K562 (cell line): Measurements from ENCODE around the gene SERBP1. TPM values are rescaled to one million over a fixed set of nuclear protein-coding genes. Genes with fewer than 3 reads are reported as not detected.

Experiments used
- CXXC5 ChIP-seq: fragments of 250-450 bp; sonication (Bioruptor Pico); IDR thresholded peaks from 2 replicates; pipeline ENCODE4 v1.8.0; 2022; ENCODE audit warnings: inconsistent platforms, mild to moderate bottlenecking, moderate library complexity
- DDX20 ChIP-seq: fragments of 450-650 bp; IDR thresholded peaks from 2 replicates; pipeline ENCODE4 v1.6.1; 2016; ENCODE audit warnings: missing genetic modification characterization, low read depth, mild to moderate bottlenecking, missing compliant biosample characterization, moderate library complexity
- DPF2 ChIP-seq: fragments of 450-650 bp; IDR thresholded peaks from 2 replicates; pipeline ENCODE4 v1.6.1; 2016
- FIP1L1 ChIP-seq: fragments of 200-400 bp; formaldehyde crosslinking; IDR thresholded peaks from 2 replicates; pipeline ENCODE4 v1.6.1; 2018; ENCODE audit warnings: mild to moderate bottlenecking, low read depth, low read length; ENCODE audit not compliant: poor library complexity, severe bottlenecking
- FOXK2 ChIP-seq, 2 experiments: fragments of 450-650 bp; IDR thresholded peaks in 1 of 2; conservative IDR thresholded peaks in 1 of 2; 2 replicates each; pipeline ENCODE4 v1.6.1; 2016; ENCODE audit warnings: low read depth in 2 of 2, mild to moderate bottlenecking in 1 of 2
- GATAD2A ChIP-seq: fragments of 450-650 bp; IDR thresholded peaks from 2 replicates; pipeline ENCODE4 v1.6.1; 2017
- HDAC1 ChIP-seq, 2 experiments: fragments of 450-650 bp; IDR thresholded peaks; 2 replicates each; pipeline ENCODE4 v1.6.1; 2016 to 2017; ENCODE audit warnings: inconsistent platforms in 1 of 2, mild to moderate bottlenecking in 1 of 2, moderate library complexity in 1 of 2
- MIER1 ChIP-seq: fragments of 450-650 bp; IDR thresholded peaks from 2 replicates; pipeline ENCODE4 v1.6.1; 2016; ENCODE audit warnings: antibody characterized with exemption, mild to moderate bottlenecking, low read depth
- MTA1 ChIP-seq: fragments of 450-650 bp; IDR thresholded peaks from 2 replicates; pipeline ENCODE4 v1.6.1; 2017; ENCODE audit warnings: borderline replicate concordance
- NBN ChIP-seq: fragments of 450-650 bp; IDR thresholded peaks from 2 replicates; pipeline ENCODE4 v1.6.1; 2016; ENCODE audit warnings: low read depth, mild to moderate bottlenecking
- SIN3A ChIP-seq, 2 experiments: fragments of 150-350 bp in 1 of 2; IDR thresholded peaks; 2 replicates each; pipeline ENCODE4 v1.6.1; 2011 to 2016; ENCODE audit warnings: borderline replicate concordance in 2 of 2, low read depth in 2 of 2, low read length in 2 of 2, mild to moderate bottlenecking in 2 of 2, moderate library complexity in 2 of 2; ENCODE audit not compliant: control insufficient read depth in 1 of 2
- TAF15 ChIP-seq: fragments of 200-400 bp; formaldehyde crosslinking; IDR thresholded peaks from 2 replicates; pipeline ENCODE4 v1.6.1; 2017; ENCODE audit warnings: mild to moderate bottlenecking, low read depth, low read length, moderate library complexity
- TBP ChIP-seq: optimal IDR thresholded peaks from 2 replicates; pipeline ENCODE3; 2011; ENCODE audit warnings: low read depth, low read length, improper control_type of control experiment
- TOE1 ChIP-seq, 2 experiments: fragments of 450-650 bp in 1 of 2; sonication (generic) in 1 of 2; formaldehyde crosslinking in 1 of 2; IDR thresholded peaks; 2 replicates each; pipeline versions ENCODE4 v1.7.1 to v1.8.0; 2016 to 2022; ENCODE audit warnings: borderline replicate concordance in 2 of 2, mild to moderate bottlenecking in 2 of 2, antibody characterized with exemption in 1 of 2, inconsistent platforms in 1 of 2, low read depth in 1 of 2, missing genetic modification reagents in 1 of 2, moderate library complexity in 1 of 2
- polyA plus RNA-seq, 8 experiments: library from polyadenylated mRNA; depleted of rRNA in 4 of 8; stranded (reverse) in 5 of 8; unstranded in 3 of 8; fragments of >200 nt; fragmentation: Nextera tagmentation in 2 of 8; fragmentation: Illumina TruSeq in 1 of 8; extraction: Ambion mirVana in 2 of 8; extraction: Trizol in 1 of 8; gene quantifications; 2 replicates each; pipeline versions ENCODE4 v1.2.1 to v1.2.3, GENCODE V29; 2011 to 2014; ENCODE audit warnings: inconsistent platforms in 1 of 8, missing spikeins in 1 of 8
- total RNA-seq, 7 experiments: library from RNA; depleted of rRNA in 6 of 7; stranded (reverse); fragments of >200 nt in 6 of 7; fragmentation: Illumina TruSeq in 2 of 7; extraction: Trizol in 2 of 7; gene quantifications; 2 replicates each; pipeline versions ENCODE4 v1.2.1 to v1.2.3, GENCODE V29; 2011 to 2021; ENCODE audit warnings: low replicate concordance in 1 of 7
- TF ChIP-seq, protein P1 (sequence below): fragments of 450-650 bp; formaldehyde crosslinking; IDR thresholded peaks from 2 replicates; pipeline ENCODE4 v1.4.0; 2022; ENCODE audit warnings: missing genetic modification characterization
- TF ChIP-seq, protein P2 (sequence below): sonication (generic); IDR thresholded peaks from 2 replicates; pipeline ENCODE4 v1.6.1; 2016
- TF ChIP-seq, protein P3 (sequence below), 2 experiments: fragments of 450-650 bp; IDR thresholded peaks; 2 replicates each; pipeline ENCODE4 v1.6.1; 2016
- TF ChIP-seq, protein P4 (sequence below), 2 experiments: fragments of 450-650 bp; conservative IDR thresholded peaks; 2 replicates each; pipeline ENCODE4 v1.6.1; 2017; ENCODE audit warnings: mild to moderate bottlenecking in 2 of 2, moderate library complexity in 2 of 2
- TF ChIP-seq, protein P5 (sequence below): fragments of 450-650 bp; IDR thresholded peaks from 2 replicates; pipeline ENCODE4 v1.6.1; 2016; ENCODE audit warnings: antibody characterized with exemption

SERBP1 gene
- total and polyA plus RNA-seq, 9 of the 15 experiments (the other 6 are each of a cell fraction or from before 2014, with no cell fraction given): 79.9 to 761 (median 464) TPM

DNA sequence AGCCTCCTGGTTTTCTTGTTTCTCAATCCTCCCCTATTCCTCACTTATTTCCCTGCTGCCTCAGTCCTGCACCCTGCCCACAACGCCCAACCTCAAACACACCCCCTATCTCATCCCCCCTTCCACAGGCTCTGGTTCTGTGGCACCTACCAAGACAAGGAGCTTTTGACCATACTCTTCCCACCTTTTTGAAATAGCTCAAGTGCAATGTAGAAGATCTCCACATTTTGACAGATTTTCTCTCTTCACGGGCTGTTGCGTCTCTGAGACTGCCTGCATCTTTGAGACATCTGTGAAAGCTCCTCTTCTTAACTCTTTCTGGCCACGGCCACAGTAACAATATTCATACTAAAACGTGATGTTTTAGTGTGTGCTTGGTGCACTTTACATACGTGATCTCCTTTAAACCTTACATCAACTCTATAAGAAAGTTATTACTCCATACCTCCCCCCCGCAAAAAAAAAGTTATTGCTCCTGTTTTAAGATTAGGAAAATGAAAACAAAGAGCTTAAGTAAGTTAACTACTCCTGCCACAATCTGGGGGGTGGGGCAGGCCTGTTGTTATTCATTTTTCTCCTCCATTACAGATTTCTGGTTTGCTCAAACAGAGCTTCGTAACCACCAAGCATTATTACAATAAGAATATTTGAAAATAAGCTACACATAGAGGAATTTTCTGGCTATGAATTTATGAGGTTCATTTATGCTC is 1.8 kb upstream of the SERBP1 start (continued):
- TF ChIP-seq, protein P1, sequence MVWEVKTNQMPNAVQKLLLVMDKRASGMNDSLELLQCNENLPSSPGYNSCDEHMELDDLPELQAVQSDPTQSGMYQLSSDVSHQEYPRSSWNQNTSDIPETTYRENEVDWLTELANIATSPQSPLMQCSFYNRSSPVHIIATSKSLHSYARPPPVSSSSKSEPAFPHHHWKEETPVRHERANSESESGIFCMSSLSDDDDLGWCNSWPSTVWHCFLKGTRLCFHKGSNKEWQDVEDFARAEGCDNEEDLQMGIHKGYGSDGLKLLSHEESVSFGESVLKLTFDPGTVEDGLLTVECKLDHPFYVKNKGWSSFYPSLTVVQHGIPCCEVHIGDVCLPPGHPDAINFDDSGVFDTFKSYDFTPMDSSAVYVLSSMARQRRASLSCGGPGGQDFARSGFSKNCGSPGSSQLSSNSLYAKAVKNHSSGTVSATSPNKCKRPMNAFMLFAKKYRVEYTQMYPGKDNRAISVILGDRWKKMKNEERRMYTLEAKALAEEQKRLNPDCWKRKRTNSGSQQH (CRISPR knock-in tag): 0 out of 2 replicates have a peak, but pooled peaks have one; percentile 23
- TF ChIP-seq MTA1: peak; percentile 38; the same call in 1 of the 2 replicates
- TF ChIP-seq HDAC1 (IDR thresholded peaks at IDR 0.05): peak in 1 of 2 experiments; percentile 75; a peak in 2 of 4 replicates
- TF ChIP-seq NBN: peak; percentile 70; the same call in 1 of the 2 replicates
- no peak for TF ChIP-seq TAF15
- TF ChIP-seq, protein P2, sequence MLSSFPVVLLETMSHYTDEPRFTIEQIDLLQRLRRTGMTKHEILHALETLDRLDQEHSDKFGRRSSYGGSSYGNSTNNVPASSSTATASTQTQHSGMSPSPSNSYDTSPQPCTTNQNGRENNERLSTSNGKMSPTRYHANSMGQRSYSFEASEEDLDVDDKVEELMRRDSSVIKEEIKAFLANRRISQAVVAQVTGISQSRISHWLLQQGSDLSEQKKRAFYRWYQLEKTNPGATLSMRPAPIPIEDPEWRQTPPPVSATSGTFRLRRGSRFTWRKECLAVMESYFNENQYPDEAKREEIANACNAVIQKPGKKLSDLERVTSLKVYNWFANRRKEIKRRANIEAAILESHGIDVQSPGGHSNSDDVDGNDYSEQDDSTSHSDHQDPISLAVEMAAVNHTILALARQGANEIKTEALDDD: no peak
- TF ChIP-seq, protein P3, sequence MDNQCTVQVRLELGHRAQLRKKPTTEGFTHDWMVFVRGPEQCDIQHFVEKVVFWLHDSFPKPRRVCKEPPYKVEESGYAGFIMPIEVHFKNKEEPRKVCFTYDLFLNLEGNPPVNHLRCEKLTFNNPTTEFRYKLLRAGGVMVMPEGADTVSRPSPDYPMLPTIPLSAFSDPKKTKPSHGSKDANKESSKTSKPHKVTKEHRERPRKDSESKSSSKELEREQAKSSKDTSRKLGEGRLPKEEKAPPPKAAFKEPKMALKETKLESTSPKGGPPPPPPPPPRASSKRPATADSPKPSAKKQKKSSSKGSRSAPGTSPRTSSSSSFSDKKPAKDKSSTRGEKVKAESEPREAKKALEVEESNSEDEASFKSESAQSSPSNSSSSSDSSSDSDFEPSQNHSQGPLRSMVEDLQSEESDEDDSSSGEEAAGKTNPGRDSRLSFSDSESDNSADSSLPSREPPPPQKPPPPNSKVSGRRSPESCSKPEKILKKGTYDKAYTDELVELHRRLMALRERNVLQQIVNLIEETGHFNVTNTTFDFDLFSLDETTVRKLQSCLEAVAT (IDR thresholded peaks at IDR 0.05): peak; percentile 22 to 74; a peak in 2 of 4 replicates
- no peak for TF ChIP-seq DDX20 (tag)
- peak; percentile 45 for TF ChIP-seq DPF2
- TF ChIP-seq MIER1: no peak
- TF ChIP-seq, protein P4, sequence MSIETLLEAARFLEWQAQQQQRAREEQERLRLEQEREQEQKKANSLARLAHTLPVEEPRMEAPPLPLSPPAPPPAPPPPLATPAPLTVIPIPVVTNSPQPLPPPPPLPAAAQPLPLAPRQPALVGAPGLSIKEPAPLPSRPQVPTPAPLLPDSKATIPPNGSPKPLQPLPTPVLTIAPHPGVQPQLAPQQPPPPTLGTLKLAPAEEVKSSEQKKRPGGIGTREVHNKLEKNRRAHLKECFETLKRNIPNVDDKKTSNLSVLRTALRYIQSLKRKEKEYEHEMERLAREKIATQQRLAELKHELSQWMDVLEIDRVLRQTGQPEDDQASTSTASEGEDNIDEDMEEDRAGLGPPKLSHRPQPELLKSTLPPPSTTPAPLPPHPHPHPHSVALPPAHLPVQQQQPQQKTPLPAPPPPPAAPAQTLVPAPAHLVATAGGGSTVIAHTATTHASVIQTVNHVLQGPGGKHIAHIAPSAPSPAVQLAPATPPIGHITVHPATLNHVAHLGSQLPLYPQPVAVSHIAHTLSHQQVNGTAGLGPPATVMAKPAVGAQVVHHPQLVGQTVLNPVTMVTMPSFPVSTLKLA (conservative IDR thresholded peaks at IDR 0.05): peak in 1 of 2 experiments; percentile 26; a peak in 1 of 4 replicates
- TF ChIP-seq TBP: peak; percentile 12
- TF ChIP-seq, protein P5, sequence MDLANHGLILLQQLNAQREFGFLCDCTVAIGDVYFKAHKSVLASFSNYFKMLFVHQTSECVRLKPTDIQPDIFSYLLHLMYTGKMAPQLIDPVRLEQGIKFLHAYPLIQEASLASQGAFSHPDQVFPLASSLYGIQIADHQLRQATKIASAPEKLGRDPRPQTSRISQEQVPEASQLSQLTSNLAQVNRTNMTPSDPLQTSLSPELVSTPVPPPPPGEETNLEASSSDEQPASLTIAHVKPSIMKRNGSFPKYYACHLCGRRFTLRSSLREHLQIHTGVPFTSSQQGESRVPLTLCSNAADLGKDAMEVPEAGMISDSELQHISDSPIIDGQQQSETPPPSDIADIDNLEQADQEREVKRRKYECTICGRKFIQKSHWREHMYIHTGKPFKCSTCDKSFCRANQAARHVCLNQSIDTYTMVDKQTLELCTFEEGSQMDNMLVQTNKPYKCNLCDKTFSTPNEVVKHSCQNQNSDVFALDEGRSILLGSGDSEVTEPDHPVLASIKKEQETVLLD: 0 out of 2 replicates have a peak, but pooled peaks have one; percentile 32
- 0 out of 2 replicates have a peak, but pooled peaks have one; percentile 27 for TF ChIP-seq TOE1 (IDR thresholded peaks at IDR 0.05; ENCODE audit: borderline replicate concordance)
- no peak for TF ChIP-seq TOE1 (CRISPR knock-in tag; IDR thresholded peaks at IDR 0.05; ENCODE audit: borderline replicate concordance, low read depth)
- TF ChIP-seq FIP1L1: no peak
- peak in 1 of 2 experiments; percentile 47; a peak in 2 of 4 replicates for TF ChIP-seq FOXK2 (conservative IDR thresholded peaks at IDR 0.05 in 1 of 2, IDR thresholded peaks at IDR 0.05 in 1 of 2; ENCODE audit: low read depth in 2 of 2)
- TF ChIP-seq SIN3A (IDR thresholded peaks at IDR 0.05; ENCODE audit: borderline replicate concordance in 2 of 2, control insufficient read depth in 1 of 2, low read depth in 2 of 2, low read length in 2 of 2): 0 out of 4 replicates have a peak, but pooled peaks of 1 of the 2 experiments have one; percentile 38
- TF ChIP-seq CXXC5: 0 out of 2 replicates have a peak, but pooled peaks have one; percentile 18
- 0 out of 2 replicates have a peak, but pooled peaks have one; percentile 55 for TF ChIP-seq GATAD2A
